ENCODE measurements around the gene ZBTB2.
"Not testable (repeated sequence)": the region's sequence is repeated elsewhere in the genome, so short reads cannot be mapped to it uniquely, and the experiment has no call there.

ZBTB2 gene

GRCh38 chr6:151326116-151326825 is 65.1 kb downstream of the ZBTB2 start:
- no peak for DNase-seq

GRCh38 chr6:151325075-151326050 is 66.0 kb downstream of the ZBTB2 start:
- DNase-seq, result no peak

- no peak for DNase-seq
These were observed 66.9 kb downstream of the ZBTB2 start for GRCh38 chr6:151324488-151324825.

GRCh38 chr6:151323791-151324487 is 67.4 kb downstream of the ZBTB2 start:
- DNase-seq, result peak; percentile 73

- DNase-seq, result no peak
These were observed 68.8 kb downstream of the ZBTB2 start for GRCh38 chr6:151322570-151322969.

GRCh38 chr6:151321438-151321837 is 69.9 kb downstream of the ZBTB2 start:
- no peak for DNase-seq

- DNase-seq, result no peak
These were observed 71.2 kb downstream of the ZBTB2 start for GRCh38 chr6:151320140-151320539.

GRCh38 chr6:151317995-151318365 is 73.4 kb downstream of the ZBTB2 start:
- no peak for DNase-seq

GRCh38 chr6:151317103-151317994 is 74.0 kb downstream of the ZBTB2 start:
- DNase-seq, result no peak

GRCh38 chr6:151315661-151316060 is 75.7 kb downstream of the ZBTB2 start:
- not testable (repeated sequence) for DNase-seq
